Urinary bladder (tissue), 4 donors: ENCODE data around the gene RNF157. TPM values are rescaled to one million over a fixed set of nuclear protein-coding genes. Genes with fewer than 3 reads are reported as not detected.
A peak's percentile ranks its signal among the peaks of the same experiment; 100 is the strongest.

ENCODE experiments used
- DNase-seq: peaks from one replicate; pipeline ENCODE4 v3.0.0-alpha.2; 2015; ENCODE audit errors: extremely low spot score
- H3K27ac ChIP-seq: one replicate; pipeline ENCODE4 v1.5.1; 2013; ENCODE audit warnings: low read depth, mild to moderate bottlenecking, moderate library complexity
- H3K36me3 ChIP-seq: one replicate; pipeline ENCODE4 v1.6.1; 2013; ENCODE audit warnings: mild to moderate bottlenecking, moderate library complexity; ENCODE audit not compliant: insufficient read depth
- H3K4me1 ChIP-seq: one replicate; pipeline ENCODE4 v1.6.1; 2013; ENCODE audit warnings: mild to moderate bottlenecking, moderate library complexity; ENCODE audit not compliant: insufficient read depth
- H3K4me3 ChIP-seq: one replicate; pipeline ENCODE4 v1.5.1; 2013; ENCODE audit warnings: low read depth, low read length
- WGBS: extraction: QIAGEN DNeasy Blood & Tissue Kit; methylation state at CpG from one replicate; pipeline ENCODE4 v1.1.7; 2013; 5-methylcytosine and 5-hydroxymethylcytosine counted together
- polyA plus RNA-seq: library from polyadenylated mRNA; stranded (reverse); fragments of 200-250 nt; gene quantifications from one replicate; pipeline ENCODE4 v1.2.3, GENCODE V29; 2013
- total RNA-seq: library from RNA; depleted of rRNA; stranded (reverse); fragments of >200 nt; gene quantifications from one replicate; pipeline ENCODE4 v1.2.3, GENCODE V29; 2014
- donor health status: healthy with polysubstance abuse.
- donor health status: healthy.

The RNF157 gene
- total and polyA plus RNA-seq, 2 donors: 1.9 to 5.8 TPM

GRCh38 chr17:76131692-76132573 lies 108.4 kb downstream of the RNF157 start:
- no peak for DNase-seq
- Histone ChIP-seq H3K27ac (peak overlapping the region; percentile 90), H3K4me3 (no peak overlapping the region)

GRCh38 chr17:76131051-76131691 lies 109.1 kb downstream of the RNF157 start:
- no peaks in the 10 kb centered on the region for H3K36me3 ChIP-seq
- no peak for DNase-seq
- H3K27ac ChIP-seq: peak overlapping the region; percentile 90
- WGBS: 46% methylated on average over 21 of the region's 21 CpGs
- H3K4me3 ChIP-seq: no peak overlapping the region
- no peaks in the 10 kb centered on the region for H3K4me1 ChIP-seq

More at GRCh38 chr17:76131692-76132573, 108.4 kb downstream of the RNF157 start:
- WGBS: 32% methylated on average over 21 of the region's 21 CpGs
- Histone ChIP-seq H3K36me3 (no peaks in the 10 kb centered on the region), H3K4me1 (no peaks in the 10 kb centered on the region)

GRCh38 chr17:76130473-76130872 lies 109.8 kb downstream of the RNF157 start:
- no peak overlapping the region for H3K4me3 ChIP-seq
- no peak overlapping the region for H3K27ac ChIP-seq
- no peaks in the 10 kb centered on the region for H3K36me3 ChIP-seq
- WGBS: 41% methylated on average over 13 of the region's 13 CpGs
- no peak for DNase-seq
- H3K4me1 ChIP-seq: no peaks in the 10 kb centered on the region

DNA sequence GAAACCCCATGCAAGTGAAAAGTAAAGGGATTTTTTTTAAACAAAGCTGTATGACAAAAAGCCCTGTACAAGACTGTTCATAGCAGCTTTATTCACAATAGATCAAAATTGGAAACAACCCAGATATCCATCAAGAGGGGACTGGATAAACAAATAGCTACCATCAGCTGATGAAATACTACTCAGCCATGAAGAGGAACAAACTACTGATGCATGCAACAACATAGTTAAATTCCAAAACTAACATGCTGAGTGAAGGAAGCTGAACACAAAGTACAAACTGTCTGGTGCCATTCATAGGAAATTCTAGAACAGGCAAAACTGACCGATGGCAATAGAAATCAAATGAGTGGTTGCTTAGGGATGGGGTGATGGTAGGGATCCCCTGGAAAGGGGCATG lies 114.4 kb downstream of the RNF157 start:
- peaks cover 3% of the 10 kb centered on the region for H3K4me1 ChIP-seq
- 97% methylated on average over 1 of the region's 1 CpG for WGBS
- no peak for DNase-seq
- H3K27ac ChIP-seq: no peak overlapping the region
- no peaks in the 10 kb centered on the region for H3K36me3 ChIP-seq
- no peak overlapping the region for H3K4me3 ChIP-seq

- Histone ChIP-seq H3K27ac (no peak overlapping the region), H3K36me3 (no peaks in the 10 kb centered on the region), H3K4me3 (no peak overlapping the region), H3K4me1 (peaks cover 3% of the 10 kb centered on the region)
- WGBS: 89% methylated on average over 5 of the region's 5 CpGs
- DNase-seq: no peak
These were observed 115.0 kb downstream of the RNF157 start for GRCh38 chr17:76125391-76125675.

- WGBS: 89% methylated on average over 22 of the region's 22 CpGs
- Histone ChIP-seq H3K27ac (no peak overlapping the region), H3K4me1 (peaks cover 3% of the 10 kb centered on the region), H3K4me3 (no peak overlapping the region), H3K36me3 (no peaks in the 10 kb centered on the region)
- no peak for DNase-seq
These were observed 115.5 kb downstream of the RNF157 start for GRCh38 chr17:76124582-76125390.

DNA sequence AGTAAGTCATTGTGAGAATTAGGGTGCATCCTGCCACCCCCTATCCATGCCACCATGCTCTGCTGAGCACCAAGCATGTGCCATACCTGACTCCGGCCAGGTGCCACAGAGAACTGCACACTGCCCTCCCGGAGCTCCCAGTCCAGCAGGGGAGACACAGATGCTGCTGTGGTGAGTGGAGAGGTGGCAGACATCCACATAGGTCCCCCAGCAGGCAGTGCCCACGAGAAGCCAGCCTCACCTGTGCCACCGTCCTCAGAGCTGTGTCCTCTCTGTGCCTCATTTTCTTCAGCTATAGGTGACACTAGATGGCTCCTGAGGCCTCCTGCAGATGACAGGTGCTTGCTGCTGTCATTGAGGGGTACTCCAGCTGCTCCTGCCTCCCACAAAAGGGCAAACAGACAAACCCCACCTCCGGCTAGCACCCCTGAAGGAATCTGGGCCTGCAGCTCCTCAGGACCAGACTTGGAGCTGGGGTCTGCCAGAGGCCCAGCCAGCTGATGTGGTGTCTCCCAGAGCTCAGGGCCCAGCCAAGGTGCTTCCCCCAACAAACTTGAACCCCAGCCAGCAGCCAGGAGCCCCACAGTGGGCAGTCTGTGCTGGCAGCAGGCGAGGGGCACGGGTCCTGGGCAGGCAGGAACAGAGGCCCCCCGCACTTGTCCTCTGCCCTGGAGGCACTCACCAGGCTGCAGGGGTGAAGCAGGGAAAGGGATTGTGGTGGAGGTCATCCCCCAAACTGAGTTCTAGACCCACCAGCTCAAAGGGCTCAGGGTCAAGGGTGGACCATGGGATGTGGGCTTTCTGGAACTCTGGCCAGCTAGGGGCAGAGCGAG lies 116.3 kb downstream of the RNF157 start:
- no peak overlapping the region for H3K4me3 ChIP-seq
- WGBS: 80% methylated on average over 9 of the region's 9 CpGs
- DNase-seq: no peak
- H3K27ac ChIP-seq: no peak overlapping the region
- H3K36me3 ChIP-seq: no peaks in the 10 kb centered on the region
- H3K4me1 ChIP-seq: peaks cover 3% of the 10 kb centered on the region

DNA sequence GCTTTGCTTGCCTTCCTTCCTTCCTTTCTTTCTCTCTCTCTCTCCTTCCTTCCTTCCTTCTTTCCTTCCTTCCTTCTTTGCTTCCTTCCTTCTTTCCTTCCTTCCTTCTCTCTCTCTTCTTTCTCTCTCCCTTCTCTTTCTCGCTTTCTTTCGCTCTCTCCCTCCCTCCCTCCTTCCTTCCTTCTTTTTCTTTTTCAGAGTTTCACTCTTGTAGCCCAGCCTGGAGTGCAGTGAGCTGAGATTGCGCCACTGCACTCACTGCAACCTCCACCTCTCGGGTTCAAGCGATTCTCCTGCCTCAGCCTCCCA lies 117.1 kb downstream of the RNF157 start:
- no peaks in the 10 kb centered on the region for H3K36me3 ChIP-seq
- no peak overlapping the region for H3K27ac ChIP-seq
- H3K4me1 ChIP-seq: peaks cover 3% of the 10 kb centered on the region
- 84% methylated on average over 5 of the region's 5 CpGs for WGBS
- no peak overlapping the region for H3K4me3 ChIP-seq
- DNase-seq: no peak

DNA sequence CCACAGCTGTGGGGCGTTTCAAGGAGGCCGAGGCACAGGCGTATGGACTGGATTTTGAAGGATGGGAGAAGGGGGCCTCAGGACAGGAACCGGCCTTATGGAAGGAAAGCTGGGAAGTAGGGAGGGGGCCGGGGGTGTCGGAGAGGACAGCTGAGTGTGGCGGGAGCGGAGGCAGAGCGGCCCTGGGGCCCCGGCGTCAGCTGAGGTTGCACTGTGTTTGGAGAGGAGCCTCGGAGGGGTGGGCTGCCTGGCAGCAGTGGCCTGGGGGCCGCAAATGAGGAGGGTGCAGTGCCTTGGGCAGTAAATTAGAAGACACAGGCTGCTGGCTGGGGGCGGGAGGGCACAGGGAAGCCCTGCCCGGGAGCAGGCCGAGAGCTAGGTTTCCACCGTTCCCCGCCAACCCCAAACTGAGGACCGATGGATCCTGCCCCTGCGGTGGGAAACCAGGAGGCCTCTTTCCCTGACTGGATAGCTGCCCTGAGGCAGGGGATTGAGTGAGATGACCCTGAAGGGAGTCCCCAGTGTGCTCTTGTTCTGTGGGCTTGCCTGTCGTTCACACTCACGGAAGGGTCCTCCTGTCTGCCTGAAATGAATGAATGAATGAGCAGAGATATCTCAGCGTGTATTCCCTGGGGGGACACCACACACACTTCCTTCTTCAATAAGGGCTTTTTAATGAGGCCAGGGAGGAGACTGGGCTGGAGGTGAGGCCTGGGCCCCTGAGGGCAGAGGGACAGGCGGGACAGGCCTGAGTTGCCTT lies 117.7 kb downstream of the RNF157 start:
- 89% methylated on average over 24 of the region's 24 CpGs for WGBS
- H3K27ac ChIP-seq: no peak overlapping the region
- H3K4me3 ChIP-seq: no peak overlapping the region

DNA sequence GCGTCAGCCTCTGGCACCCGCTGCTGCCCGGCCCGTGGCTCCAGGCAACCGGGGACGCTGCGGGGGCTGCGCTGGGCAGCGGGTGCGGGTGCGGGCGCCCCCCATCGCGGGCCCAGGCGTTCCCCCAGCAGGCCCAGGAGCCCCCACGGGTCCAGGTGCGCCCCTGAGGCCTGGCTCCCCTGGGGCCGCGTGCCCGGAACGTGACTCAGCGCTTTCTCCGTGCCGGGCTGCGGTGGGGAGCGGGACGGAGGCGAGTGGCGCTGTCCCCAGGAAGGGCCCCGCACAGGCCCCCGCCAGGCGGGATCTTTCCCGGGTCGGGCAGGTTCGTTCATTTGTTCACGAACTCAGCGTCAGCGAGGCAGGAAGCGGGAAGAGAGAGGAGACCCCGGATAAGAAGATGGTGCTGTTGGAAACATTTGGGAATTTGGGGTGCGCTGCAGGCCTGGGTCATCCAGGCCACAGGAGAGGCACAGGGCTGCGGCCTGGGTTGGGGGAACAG lies 118.3 kb downstream of the RNF157 start:
- no peak for DNase-seq
- peaks cover 3% of the 10 kb centered on the region for H3K4me1 ChIP-seq
- no peak overlapping the region for H3K27ac ChIP-seq
- H3K36me3 ChIP-seq: no peaks in the 10 kb centered on the region
- H3K4me3 ChIP-seq: peak overlapping the region; percentile 30
- 29% methylated on average over 42 of the region's 42 CpGs for WGBS

More for the DNA sequence above, 117.7 kb downstream of the RNF157 start:
- no peaks in the 10 kb centered on the region for H3K36me3 ChIP-seq
- H3K4me1 ChIP-seq: peaks cover 3% of the 10 kb centered on the region
- DNase-seq: no peak

- H3K27ac ChIP-seq: no peak overlapping the region
- 95% methylated on average over 5 of the region's 5 CpGs for WGBS
- no peaks in the 10 kb centered on the region for H3K36me3 ChIP-seq
- no peak for DNase-seq
- H3K4me3 ChIP-seq: no peak overlapping the region
- H3K4me1 ChIP-seq: peaks cover 3% of the 10 kb centered on the region
These were observed 119.7 kb downstream of the RNF157 start for GRCh38 chr17:76120658-76121008.

GRCh38 chr17:76119409-76120371 lies 120.6 kb downstream of the RNF157 start:
- no peak for DNase-seq
- 80% methylated on average over 19 of the region's 19 CpGs for WGBS

More at GRCh38 chr17:76119409-76120371, 120.6 kb downstream of the RNF157 start:
- no peak overlapping the region for H3K27ac ChIP-seq
- H3K36me3 ChIP-seq: no peaks in the 10 kb centered on the region
- peaks cover 3% of the 10 kb centered on the region for H3K4me1 ChIP-seq
- no peak overlapping the region for H3K4me3 ChIP-seq
